ENCODE data around the gene KCNK15.

GRCh38 chr20:44796758-44797457 lies 51.2 kb downstream of the KCNK15 start:
- no peak for TF ChIP-seq CTCF (IDR thresholded peaks at IDR 0.05 in 8 of 11, conservative IDR thresholded peaks at IDR 0.05 in 3 of 11)
- no peak for TF ChIP-seq POLR2AphosphoS5 (IDR thresholded peaks at IDR 0.05)
